Amniotic stem cell (primary cell): ENCODE data around the gene MSS51.
"Not testable (repeated sequence)": the region's sequence is repeated elsewhere in the genome, so short reads cannot be mapped to it uniquely, and the experiment has no call there.

Experiments
- DNase-seq: peaks from one replicate; lab custom pipeline; 2025; lab: John Stamatoyannopoulos, UW

MSS51 gene

GRCh38 chr10:73414230-73414945, 19.0 kb downstream of the MSS51 start:
- no peak for DNase-seq

- DNase-seq: peak; percentile 84
These were observed 19.7 kb downstream of the MSS51 start, which contains the start of gene ANXA7 for GRCh38 chr10:73413528-73414229. TSS of gene ANXA7 (minus strand) at chr10:73414058. CDS start at chr10:73400856, 13,202 bp downstream.

- DNase-seq: no peak
These were observed 20.2 kb downstream of the MSS51 start for GRCh38 chr10:73413108-73413527.

GRCh38 chr10:73410897-73411296, 22.5 kb downstream of the MSS51 start:
- DNase-seq: no peak

- no peak for DNase-seq
These were observed 24.3 kb downstream of the MSS51 start for GRCh38 chr10:73408978-73409521.

- DNase-seq: no peak
These were observed 25.3 kb downstream of the MSS51 start for GRCh38 chr10:73408061-73408460.

- DNase-seq: no peak
These were observed 25.9 kb downstream of the MSS51 start for GRCh38 chr10:73407495-73407894.

- DNase-seq: no peak
These were observed 26.5 kb downstream of the MSS51 start for GRCh38 chr10:73406846-73407245.

GRCh38 chr10:73405556-73405955, 27.8 kb downstream of the MSS51 start:
- no peak for DNase-seq

GRCh38 chr10:73404690-73405089, 28.7 kb downstream of the MSS51 start:
- DNase-seq: no peak

GRCh38 chr10:73401636-73402035, 31.7 kb downstream of the MSS51 start:
- DNase-seq: no peak

- DNase-seq: no peak
These were observed 34.3 kb downstream of the MSS51 start for GRCh38 chr10:73399063-73399462.

- DNase-seq: no peak
These were observed 35.3 kb downstream of the MSS51 start for GRCh38 chr10:73398024-73398423.

GRCh38 chr10:73394325-73394724, 39.0 kb downstream of the MSS51 start:
- not testable (repeated sequence) for DNase-seq

- DNase-seq: no peak
These were observed 45.1 kb downstream of the MSS51 start for GRCh38 chr10:73388228-73388627.

GRCh38 chr10:73386583-73386982, 46.8 kb downstream of the MSS51 start:
- no peak for DNase-seq

GRCh38 chr10:73379064-73379748, 54.2 kb downstream of the MSS51 start:
- no peak for DNase-seq

GRCh38 chr10:73376679-73377078, 56.7 kb downstream of the MSS51 start:
- DNase-seq: no peak
